Prostate gland (tissue), 2 donors: Measurements from ENCODE around the gene FAM222A.

Experiments used
- POLR2A ChIP-seq: fragments of 450-650 bp; IDR thresholded peaks from one replicate; pipeline ENCODE4 v1.6.1; 2016; ENCODE audit warnings: antibody characterized with exemption, mild to moderate bottlenecking
- TF ChIP-seq, protein P1 (sequence below), 4 experiments: fragments of 200-600 bp in 2 of 4; fragments of 450-650 bp in 2 of 4; sonication (generic) in 2 of 4; IDR thresholded peaks; 1 replicate in 3 of 4; 2 replicates in 1 of 4; pipeline ENCODE4 v1.5.1; 2016 to 2019; ENCODE audit warnings: antibody characterized with exemption in 4 of 4, mild to moderate bottlenecking in 2 of 4, moderate library complexity in 2 of 4

DNA sequence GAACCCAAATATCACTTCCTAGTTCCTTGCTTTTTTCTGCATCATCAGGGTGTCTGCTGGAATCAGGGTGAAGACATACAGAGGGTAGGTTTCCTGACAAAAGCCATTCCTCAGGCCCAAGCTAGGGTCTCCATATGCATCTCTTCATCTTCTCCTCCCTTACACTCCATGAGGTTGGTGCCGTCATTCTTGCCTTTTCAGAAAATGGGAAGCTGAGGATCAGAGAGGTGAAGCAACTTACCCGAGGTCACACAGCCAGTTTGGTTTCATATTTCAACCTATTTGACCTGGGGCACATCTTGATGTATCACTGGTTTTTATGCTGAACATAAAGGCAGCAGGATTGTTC, 7.3 kb upstream of the FAM222A start:
- no peak for TF ChIP-seq POLR2A
- TF ChIP-seq, protein P1, sequence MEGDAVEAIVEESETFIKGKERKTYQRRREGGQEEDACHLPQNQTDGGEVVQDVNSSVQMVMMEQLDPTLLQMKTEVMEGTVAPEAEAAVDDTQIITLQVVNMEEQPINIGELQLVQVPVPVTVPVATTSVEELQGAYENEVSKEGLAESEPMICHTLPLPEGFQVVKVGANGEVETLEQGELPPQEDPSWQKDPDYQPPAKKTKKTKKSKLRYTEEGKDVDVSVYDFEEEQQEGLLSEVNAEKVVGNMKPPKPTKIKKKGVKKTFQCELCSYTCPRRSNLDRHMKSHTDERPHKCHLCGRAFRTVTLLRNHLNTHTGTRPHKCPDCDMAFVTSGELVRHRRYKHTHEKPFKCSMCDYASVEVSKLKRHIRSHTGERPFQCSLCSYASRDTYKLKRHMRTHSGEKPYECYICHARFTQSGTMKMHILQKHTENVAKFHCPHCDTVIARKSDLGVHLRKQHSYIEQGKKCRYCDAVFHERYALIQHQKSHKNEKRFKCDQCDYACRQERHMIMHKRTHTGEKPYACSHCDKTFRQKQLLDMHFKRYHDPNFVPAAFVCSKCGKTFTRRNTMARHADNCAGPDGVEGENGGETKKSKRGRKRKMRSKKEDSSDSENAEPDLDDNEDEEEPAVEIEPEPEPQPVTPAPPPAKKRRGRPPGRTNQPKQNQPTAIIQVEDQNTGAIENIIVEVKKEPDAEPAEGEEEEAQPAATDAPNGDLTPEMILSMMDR (IDR thresholded peaks at IDR 0.05), result no peak
